GM12801 (cell line): Measurements from ENCODE around the gene INA.
"Not testable (repeated sequence)": the region's sequence is repeated elsewhere in the genome, so short reads cannot be mapped to it uniquely, and the experiment has no call there.

ENCODE experiments used
- TF ChIP-seq, protein P1 (sequence below): IDR thresholded peaks from one replicate; pipeline ENCODE4 v1.5.1; 2011; ENCODE audit warnings: control low read depth; ENCODE audit not compliant: insufficient read length; ENCODE audit errors: extremely low read depth

The INA gene

DNA sequence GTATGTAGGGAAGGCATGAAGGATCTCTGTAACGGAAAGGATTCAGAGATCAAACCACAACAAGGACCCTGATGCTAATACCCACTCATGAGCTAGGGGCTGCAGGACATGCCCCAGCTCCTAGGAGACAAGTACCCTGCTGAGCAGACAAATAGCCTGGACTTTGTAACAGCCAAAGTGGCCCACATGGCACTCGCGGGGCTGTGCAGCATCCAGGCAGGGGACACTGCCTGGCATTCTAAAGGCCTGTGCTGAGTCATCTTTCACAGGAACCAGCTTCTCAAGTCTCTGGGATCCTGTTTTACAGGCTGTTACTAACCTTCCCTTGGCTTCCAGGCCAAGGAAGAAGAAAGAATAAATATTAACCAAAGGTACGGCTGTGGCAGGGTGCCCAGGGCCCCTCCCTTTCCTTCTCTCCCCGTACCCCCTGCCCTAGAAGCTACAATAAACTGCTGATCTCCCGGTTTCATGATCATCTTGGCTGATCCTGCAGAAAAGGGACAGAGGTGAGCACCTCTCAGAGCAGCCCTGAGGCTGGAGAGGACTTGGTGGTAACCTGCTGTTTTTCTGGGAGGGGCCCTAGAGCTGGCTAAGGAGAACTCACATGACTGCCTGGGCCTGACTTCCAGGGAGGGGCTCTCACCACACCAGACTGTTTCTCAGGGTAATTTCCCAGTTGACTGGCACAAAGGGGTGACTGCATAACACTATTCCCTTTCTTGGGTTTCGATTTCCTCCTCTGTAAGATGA, 35.5 kb upstream of the INA start:
- TF ChIP-seq, protein P1, sequence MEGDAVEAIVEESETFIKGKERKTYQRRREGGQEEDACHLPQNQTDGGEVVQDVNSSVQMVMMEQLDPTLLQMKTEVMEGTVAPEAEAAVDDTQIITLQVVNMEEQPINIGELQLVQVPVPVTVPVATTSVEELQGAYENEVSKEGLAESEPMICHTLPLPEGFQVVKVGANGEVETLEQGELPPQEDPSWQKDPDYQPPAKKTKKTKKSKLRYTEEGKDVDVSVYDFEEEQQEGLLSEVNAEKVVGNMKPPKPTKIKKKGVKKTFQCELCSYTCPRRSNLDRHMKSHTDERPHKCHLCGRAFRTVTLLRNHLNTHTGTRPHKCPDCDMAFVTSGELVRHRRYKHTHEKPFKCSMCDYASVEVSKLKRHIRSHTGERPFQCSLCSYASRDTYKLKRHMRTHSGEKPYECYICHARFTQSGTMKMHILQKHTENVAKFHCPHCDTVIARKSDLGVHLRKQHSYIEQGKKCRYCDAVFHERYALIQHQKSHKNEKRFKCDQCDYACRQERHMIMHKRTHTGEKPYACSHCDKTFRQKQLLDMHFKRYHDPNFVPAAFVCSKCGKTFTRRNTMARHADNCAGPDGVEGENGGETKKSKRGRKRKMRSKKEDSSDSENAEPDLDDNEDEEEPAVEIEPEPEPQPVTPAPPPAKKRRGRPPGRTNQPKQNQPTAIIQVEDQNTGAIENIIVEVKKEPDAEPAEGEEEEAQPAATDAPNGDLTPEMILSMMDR = no peak

DNA sequence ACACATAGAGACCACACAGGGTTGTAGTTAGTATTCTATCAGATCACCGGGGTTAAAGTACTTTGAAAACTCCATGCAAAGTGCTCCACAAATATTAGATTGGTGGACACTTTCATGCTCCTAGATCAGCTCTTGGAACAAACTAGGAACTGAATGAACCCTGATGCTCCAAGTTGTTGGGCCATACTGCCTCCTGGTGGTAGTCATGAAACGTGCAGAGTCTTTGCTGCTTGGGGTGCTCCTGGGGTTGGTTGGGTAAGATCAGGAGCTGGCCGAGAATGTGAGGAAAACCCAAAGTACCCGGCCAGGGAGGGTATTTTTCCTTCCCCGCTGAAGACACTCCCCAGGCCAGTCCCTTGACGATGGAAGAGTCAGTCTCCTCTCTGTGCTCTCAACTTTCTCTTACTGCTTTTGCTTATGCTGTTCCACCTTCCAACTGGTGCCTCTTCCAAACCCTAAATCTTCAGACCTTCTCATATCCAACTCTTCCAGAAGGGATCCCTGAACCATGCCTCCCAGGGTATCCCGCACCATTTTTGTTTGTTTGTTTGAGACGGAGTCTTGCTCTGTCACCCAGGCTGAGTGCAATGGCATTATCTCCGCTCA, 32.2 kb upstream of the INA start:
- TF ChIP-seq, protein P1 = peak; percentile 28

DNA sequence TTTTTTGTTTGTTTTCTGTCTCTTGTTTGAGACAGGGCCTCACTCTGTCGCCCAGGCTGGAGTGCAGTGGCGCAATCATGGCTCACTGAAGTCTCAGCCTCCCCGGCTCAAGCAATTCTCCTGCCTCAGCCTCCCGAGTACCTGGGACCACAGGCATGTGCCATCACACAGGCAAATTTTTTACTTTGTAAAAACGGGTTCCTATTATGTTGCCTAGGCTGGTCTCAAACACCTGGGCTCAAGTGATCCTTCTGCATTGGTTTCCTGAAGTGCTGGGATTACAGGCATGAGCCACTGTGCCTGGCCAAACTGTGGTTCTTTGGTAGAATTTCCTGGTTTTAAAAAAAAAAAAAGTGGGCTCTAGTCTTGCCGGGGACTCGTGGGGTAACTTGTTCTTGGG, 31.4 kb upstream of the INA start, which contains the start of gene RPEL1:
TSS of gene RPEL1 (plus strand) at position 301 of the 400 bp plus-strand sequence. CDS start 110 bp downstream, outside the sequence.
- TF ChIP-seq, protein P1 = not testable (repeated sequence)

DNA sequence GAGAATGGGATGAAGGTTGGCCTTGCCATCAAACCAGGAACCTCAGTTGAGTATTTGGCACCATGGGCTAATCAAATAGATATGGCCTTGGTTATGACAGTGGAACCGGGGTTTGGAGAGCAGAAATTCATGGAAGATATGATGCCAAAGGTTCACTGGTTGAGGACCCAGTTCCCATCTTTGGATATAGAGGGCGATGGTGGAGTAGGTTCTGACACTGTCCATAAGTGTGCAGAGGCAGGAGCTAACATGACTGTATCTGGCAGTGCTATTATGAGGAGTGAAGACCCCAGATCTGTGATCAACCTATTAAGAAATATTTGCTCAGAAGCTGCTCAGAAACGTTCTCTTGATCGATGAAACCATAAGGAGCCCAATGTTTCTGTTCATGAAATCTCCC, 30.6 kb upstream of the INA start:
- TF ChIP-seq, protein P1 = no peak

DNA sequence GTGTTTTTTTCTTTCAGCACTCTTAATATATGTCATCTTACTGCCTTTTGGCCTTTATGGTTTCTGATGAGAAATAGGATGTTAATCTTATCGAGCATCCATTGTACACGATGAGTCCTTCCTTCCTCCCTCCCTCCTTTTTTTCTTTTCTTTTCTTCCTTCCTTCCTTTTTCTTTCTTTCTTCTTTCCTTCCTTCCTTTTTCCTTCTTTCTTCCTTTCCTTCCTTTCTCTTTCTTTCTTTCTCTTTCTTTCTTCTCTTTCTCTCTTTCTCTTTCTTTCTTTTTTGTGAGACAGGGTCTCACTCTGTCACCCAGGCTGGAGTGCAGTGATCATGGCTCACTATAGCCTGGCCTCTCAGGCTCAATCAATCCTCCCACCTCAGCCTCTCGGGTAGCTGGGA, 22.8 kb upstream of the INA start:
- TF ChIP-seq, protein P1 = no peak

DNA sequence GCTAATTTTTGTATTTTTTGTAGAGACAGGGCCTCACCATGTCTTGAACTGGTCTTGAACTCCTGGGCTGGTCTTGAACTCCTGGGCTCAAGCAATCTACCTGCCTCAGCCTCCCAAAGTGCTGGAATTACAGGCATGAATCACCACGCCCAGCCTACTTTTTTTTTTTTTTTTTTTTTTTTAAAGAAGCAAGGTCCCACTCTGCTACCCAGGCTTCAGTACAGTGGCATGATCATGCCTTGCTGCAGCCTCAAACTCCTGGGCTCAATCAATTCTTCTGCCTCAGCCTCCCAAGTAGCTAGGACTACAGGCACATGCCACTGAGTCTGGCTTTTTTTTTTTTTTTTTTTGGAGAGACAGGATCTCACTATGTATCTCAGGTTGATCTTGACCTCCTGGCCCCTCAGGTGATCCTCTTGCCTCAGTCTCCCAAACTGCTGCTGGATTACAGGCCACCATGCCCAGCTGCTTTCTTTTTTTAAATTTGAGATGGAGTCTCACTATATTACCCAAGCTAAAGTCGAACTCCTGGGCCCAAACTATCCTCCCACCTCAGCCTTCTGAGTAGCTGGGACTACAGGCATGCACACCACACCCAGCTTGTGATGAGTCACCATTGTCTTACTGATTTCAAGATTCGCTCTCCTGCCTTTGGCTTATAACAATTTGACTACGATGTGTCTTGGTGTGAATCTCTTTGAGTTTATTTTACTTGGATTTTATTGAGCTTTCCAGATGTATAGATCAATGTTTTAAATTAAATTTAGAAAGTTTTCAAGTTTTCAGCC, 22.2 kb upstream of the INA start:
- TF ChIP-seq, protein P1 = no peak

DNA sequence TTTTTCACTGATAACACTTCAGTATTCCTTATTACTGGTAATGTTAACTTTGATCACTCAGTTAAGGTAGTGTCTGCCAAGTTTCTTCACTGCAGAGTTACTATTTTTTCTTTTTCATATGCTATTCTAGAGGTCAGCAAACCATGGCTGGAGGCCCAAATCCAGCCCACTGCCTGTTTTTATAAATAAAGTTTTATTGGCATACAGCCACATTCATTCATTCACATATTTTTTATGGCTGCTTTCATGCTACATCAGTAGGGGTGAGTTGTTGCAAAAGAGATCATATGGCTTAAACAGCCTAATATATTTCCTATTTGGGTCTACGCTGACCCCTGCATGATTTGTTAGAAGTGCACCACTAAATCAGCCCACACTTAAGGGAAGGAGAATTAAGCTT, 20.3 kb upstream of the INA start:
- TF ChIP-seq, protein P1 = no peak
